GM13977 (cell line): Measurements from ENCODE around the gene MCAM.

Experiments used
- DNase-seq: peaks from one replicate; pipeline ENCODE4 v3.0.0; 2012; ENCODE audit warnings: low spot score
- CTCF ChIP-seq: IDR thresholded peaks from 2 replicates; pipeline ENCODE4 v1.5.1; 2012; ENCODE audit warnings: mild to moderate bottlenecking, control low read depth; ENCODE audit not compliant: insufficient read depth; ENCODE audit errors: extremely low read depth, missing control alignments
- in situ Hi-C: fragments of 300-500 bp; cut with MboI; formaldehyde crosslinking; loops from one replicate; pipeline ENCODE4 v1.12.0; 2022; ENCODE audit warnings: low sequenced_read_pairs, low pct_unique_long_range_greater_than_20kb, mixed read lengths, inconsistent platforms; ENCODE audit not compliant: unreplicated experiment

Gene MCAM

GRCh38 chr11:119361941-119362725, 45.2 kb upstream of the MCAM start:
- TF ChIP-seq CTCF: no peak
- in situ Hi-C loops: no loop called here
- DNase-seq: no peak

- peak; percentile 59 for DNase-seq
- in situ Hi-C loops: no loop called here
Observed at GRCh38 chr11:119361056-119361787, 44.3 kb upstream of the MCAM start.

GRCh38 chr11:119359365-119360214, 42.7 kb upstream of the MCAM start:
- no peak for DNase-seq
- TF ChIP-seq CTCF: no peak
- in situ Hi-C loops: loop anchor here (10.0 kb wide), 1 partner anchor 115 kb away; no protein-coding TSS in a partner anchor

More at GRCh38 chr11:119361056-119361787, 44.3 kb upstream of the MCAM start:
- TF ChIP-seq CTCF: no peak

DNA sequence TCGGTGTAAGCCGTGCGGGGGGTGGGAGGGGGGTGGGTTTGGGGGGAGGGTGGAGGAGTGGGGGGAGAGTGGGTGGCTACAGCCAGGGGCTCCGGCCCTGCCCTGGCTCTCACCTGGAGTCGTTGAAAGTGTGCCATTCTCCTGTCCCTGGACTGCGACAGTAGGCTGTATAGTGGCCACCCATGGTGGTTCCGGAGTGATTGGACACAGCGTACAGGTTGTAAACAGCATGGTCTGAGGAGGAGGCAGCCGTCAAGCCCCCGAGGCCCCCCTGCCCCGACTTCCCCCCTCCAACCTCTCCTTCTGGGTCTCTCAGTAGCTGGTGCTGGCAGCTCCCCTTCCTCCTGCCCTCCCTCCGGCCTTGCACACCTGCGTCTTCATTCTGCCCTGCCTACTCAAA, 40.1 kb upstream of the MCAM start:
- in situ Hi-C loops: loop anchor here (10.0 kb wide), 1 partner anchor 118 kb away; no protein-coding TSS in a partner anchor
- DNase-seq: no peak
- TF ChIP-seq CTCF: no peak

DNA sequence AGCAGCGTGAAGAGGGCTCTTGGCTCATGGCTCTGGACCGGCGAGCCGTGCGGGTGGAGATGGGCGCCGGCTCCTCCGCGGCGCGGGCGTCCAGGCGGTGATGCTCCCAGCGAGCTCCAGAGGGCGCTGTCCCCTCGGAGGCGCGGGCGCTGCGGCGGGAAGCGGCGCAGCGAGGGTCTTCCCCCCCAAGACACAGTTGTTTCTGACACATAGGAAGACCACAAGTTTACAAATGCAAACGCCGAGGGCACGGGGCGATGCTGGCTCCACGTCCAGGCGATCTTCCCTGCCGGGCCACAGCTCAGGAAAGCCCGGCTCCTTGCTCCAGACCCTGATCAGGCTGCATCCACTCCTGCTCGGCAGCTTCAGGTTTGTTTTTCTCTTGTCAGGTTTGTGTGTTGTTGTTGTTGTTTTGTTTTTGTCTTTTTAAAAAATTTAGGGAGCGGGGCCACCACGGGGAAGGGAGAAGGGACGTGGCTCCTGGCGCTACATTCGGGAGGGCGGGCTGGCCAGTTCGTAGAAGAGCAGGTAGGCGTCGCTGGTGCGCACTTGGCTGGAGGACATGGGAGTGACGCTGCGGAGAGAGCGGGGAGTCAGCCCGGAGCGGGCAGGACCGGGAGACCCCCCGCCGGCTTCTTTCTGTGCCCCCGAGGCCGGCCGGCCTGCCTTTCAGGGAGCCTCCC, 39.6 kb upstream of the MCAM start:
- in situ Hi-C loops: loop anchor here (10.0 kb wide), 1 partner anchor 118 kb away; no protein-coding TSS in a partner anchor
- DNase-seq: peak; percentile 91
- TF ChIP-seq CTCF: peak; percentile 94
